Mesothelial cell of epicardium (in vitro differentiated cells): Measurements from ENCODE around the gene CAPN12. TPM values are rescaled to one million over a fixed set of nuclear protein-coding genes. Genes with fewer than 3 reads are reported as not detected.

Experiments used
- DNase-seq, 2 experiments: peaks; one replicate each; pipeline ENCODE4 v3.0.0; 2021; ENCODE audit warnings: low spot score in 2 of 2; ENCODE audit not compliant: unreplicated experiment in 2 of 2
- H3K27ac Mint-ChIP-seq: 2 replicates; pipeline ENCODE4 v1.8.0; 2021; ENCODE audit warnings: mixed read lengths
- H3K27me3 Mint-ChIP-seq: 2 replicates; pipeline ENCODE4 v1.8.0; 2021; ENCODE audit warnings: low read depth, mixed read lengths
- H3K36me3 Mint-ChIP-seq: 2 replicates; pipeline ENCODE4 v1.8.0; 2021; ENCODE audit warnings: mixed read lengths
- H3K4me1 Mint-ChIP-seq: 2 replicates; pipeline ENCODE4 v1.8.0; 2021; ENCODE audit warnings: mixed read lengths
- H3K4me3 Mint-ChIP-seq: 2 replicates; pipeline ENCODE4 v1.8.0; 2021; ENCODE audit warnings: mild to moderate bottlenecking, moderate library complexity, mixed read lengths
- H3K9me3 Mint-ChIP-seq: 2 replicates; pipeline ENCODE4 v1.8.0; 2021; ENCODE audit warnings: mixed read lengths
- total RNA-seq: library from RNA; stranded (reverse); gene quantifications from 3 replicates; pipeline ENCODE4 v1.2.1, GENCODE V29; 2021
- TF ChIP-seq, protein P1 (sequence below): fragments of 200-600 bp; sonication (generic); IDR thresholded peaks from one replicate; pipeline ENCODE4 v1.5.0; 2021; ENCODE audit warnings: antibody characterized with exemption; ENCODE audit not compliant: unreplicated experiment

Gene CAPN12
- total RNA-seq, 1 donor from 2014 or later, result 6.7 TPM

DNA sequence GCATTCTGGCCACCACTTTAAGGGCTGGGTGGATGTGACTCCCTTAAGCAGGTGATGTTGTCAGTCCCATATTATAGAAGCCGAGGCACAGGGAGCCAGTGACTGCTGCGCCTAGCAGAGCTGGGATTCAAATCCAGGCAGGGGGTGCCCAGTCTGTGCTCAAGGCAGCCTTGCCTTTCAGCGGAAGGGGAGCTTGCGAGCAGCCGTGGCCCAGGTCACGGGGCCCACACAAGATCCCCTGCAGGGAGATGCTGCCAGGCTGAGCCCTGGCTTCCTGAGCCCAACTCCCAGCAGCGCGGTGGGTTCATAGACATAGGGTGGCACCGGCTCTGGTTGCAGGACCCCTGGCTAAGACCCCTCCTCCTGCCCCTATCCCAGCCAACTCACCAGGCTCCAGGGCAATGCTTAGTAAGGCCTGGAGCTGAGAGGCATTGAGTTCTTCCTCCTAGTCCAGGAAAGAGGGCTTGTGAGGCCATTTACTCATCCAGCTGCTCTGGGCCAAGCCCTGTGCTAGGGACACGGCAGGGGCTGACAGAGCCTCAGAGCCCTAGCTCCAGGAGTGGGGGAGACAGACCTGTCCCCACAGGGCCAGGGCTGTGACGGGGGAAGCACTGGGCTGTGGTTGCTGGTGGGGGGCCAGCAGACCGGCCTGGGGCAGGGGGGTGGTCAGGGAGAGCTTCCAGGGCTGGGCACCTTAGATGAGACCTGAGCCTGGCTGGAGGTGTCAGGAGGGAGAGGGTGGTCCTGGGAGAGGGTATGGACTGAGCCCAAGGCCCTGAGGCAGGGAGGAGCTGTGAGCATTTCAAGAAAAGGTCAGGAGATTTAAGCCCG, 9.6 kb downstream of the CAPN12 start:
- peaks cover 6% of the 10 kb centered on the region for H3K4me1 Mint-ChIP-seq
- TF ChIP-seq, protein P1, sequence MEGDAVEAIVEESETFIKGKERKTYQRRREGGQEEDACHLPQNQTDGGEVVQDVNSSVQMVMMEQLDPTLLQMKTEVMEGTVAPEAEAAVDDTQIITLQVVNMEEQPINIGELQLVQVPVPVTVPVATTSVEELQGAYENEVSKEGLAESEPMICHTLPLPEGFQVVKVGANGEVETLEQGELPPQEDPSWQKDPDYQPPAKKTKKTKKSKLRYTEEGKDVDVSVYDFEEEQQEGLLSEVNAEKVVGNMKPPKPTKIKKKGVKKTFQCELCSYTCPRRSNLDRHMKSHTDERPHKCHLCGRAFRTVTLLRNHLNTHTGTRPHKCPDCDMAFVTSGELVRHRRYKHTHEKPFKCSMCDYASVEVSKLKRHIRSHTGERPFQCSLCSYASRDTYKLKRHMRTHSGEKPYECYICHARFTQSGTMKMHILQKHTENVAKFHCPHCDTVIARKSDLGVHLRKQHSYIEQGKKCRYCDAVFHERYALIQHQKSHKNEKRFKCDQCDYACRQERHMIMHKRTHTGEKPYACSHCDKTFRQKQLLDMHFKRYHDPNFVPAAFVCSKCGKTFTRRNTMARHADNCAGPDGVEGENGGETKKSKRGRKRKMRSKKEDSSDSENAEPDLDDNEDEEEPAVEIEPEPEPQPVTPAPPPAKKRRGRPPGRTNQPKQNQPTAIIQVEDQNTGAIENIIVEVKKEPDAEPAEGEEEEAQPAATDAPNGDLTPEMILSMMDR, result no peak
- peaks cover 19% of the 10 kb centered on the region for H3K36me3 Mint-ChIP-seq
- H3K27me3 Mint-ChIP-seq, result peaks cover 11% of the 10 kb centered on the region
- H3K4me3 Mint-ChIP-seq, result peak overlapping the region; percentile 63
- H3K27ac Mint-ChIP-seq, result peak overlapping the region; percentile 87
- H3K9me3 Mint-ChIP-seq, result no peaks in the 10 kb centered on the region
- DNase-seq, result no peak

DNA sequence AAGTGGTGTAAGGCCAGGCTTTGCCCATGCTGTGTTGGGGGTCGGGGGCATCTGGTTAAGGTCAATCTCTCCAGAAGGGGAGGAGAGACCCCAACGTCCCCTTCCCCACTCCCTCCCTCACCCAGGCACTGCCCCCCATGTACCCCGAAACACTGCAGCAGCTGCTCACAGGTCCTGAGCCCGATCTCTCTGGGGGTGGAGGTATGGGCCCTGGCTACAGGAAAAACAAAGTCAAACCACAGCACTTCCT, 10.2 kb downstream of the CAPN12 start:
- Mint-ChIP-seq H3K27ac (peak overlapping the region; percentile 47), H3K27me3 (peaks cover 11% of the 10 kb centered on the region), H3K36me3 (peaks cover 21% of the 10 kb centered on the region), H3K9me3 (no peaks in the 10 kb centered on the region), H3K4me1 (peaks cover 8% of the 10 kb centered on the region), H3K4me3 (no peak overlapping the region)
- TF ChIP-seq, protein P1, result no peak
- no peak for DNase-seq

DNA sequence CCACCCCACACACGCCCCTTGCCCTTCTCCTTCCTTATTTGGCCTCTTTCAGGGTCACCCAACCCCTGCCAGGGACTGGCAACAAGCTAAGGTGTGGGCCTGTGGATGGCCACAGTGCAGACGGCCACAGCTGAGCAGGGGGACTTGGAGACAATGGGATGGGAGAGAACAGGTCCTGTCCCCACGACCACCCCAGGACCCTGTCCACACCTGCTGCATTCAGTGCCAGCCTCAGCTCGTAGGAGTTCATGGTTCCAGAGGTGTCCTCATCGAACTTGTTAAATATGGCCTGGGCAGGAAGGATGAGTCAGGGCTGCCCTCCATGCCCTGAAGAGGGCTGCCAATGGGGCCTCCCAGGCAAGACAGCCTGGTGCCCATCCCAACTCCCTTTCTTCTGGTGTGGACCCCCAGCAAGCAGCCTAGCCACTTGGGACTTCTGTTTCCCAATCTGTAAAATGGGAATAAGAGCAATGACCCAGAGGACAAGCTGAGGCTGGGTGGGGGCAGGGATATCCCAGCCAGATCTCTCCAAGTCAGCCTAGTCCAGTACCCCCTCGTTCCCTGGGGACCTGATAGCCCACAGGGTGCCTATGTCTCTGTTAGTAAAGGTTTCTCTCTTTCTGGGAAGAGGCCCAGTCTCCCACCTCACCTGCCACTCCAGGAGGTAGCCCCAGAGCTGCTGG, 10.6 kb downstream of the CAPN12 start:
- Mint-ChIP-seq H3K4me1 (peaks cover 8% of the 10 kb centered on the region), H3K9me3 (no peaks in the 10 kb centered on the region), H3K4me3 (no peak overlapping the region), H3K27me3 (peaks cover 11% of the 10 kb centered on the region), H3K27ac (peak overlapping the region; percentile 43), H3K36me3 (peaks cover 21% of the 10 kb centered on the region)
- no peak for DNase-seq
- TF ChIP-seq, protein P1, result no peak

DNA sequence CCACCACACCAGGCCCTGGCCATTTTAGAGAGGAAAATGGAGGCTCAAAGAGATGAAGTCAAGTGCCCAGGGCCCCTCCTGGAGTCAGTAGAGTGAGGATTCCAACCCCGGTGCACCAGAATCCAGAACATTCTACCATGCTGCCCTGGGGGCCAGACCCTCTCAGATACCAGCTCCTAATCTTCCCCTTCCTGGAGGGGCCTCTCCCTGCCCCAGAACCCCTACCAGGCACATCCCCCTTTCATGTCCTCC, 11.1 kb downstream of the CAPN12 start:
- Mint-ChIP-seq H3K36me3 (peaks cover 21% of the 10 kb centered on the region), H3K4me1 (peaks cover 10% of the 10 kb centered on the region), H3K9me3 (no peaks in the 10 kb centered on the region), H3K27me3 (peaks cover 11% of the 10 kb centered on the region), H3K4me3 (no peak overlapping the region), H3K27ac (peak overlapping the region; percentile 43)
- no peak for DNase-seq
- TF ChIP-seq, protein P1, result no peak

DNA sequence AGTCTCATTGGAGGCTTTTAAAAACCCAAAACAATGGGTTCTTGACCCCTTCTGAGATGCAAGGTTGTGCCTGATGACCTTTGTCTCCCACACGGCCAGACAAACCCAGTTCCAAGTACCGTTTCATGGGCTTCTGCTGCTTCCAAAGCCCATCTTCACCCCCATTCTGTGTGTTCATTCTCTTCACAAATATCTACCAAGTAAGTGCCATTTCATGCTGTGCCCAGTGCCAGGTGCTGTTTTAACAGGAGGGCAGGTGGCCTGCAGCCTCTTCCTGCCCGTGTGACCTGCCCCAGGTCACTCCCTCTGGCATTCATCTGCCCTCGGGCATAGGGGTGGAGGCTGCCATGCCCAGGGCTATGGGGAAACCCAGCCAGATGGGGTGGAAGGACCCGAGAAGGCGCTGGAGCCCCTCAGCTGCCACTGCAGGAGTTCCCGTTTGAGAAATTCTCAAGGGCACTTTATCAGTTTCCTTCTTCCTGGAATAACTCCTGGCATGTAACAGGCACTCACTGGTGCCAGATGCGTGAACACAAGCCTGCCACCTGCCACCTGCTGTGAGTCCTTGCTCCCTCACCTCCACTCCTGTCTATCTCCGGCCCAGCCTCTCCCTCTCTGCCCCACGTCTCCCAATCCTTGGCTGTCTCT, 12.5 kb downstream of the CAPN12 start:
- Mint-ChIP-seq H3K4me1 (peaks cover 9% of the 10 kb centered on the region), H3K9me3 (no peaks in the 10 kb centered on the region), H3K4me3 (no peak overlapping the region), H3K27me3 (peaks cover 5% of the 10 kb centered on the region), H3K27ac (peak overlapping the region; percentile 37), H3K36me3 (peaks cover 21% of the 10 kb centered on the region)
- TF ChIP-seq, protein P1, result no peak
- DNase-seq, result no peak
